ENCODE measurements around the gene TSEN15.
"Not testable (repeated sequence)": the region's sequence is repeated elsewhere in the genome, so short reads cannot be mapped to it uniquely, and the experiment has no call there.

TSEN15 gene

DNA sequence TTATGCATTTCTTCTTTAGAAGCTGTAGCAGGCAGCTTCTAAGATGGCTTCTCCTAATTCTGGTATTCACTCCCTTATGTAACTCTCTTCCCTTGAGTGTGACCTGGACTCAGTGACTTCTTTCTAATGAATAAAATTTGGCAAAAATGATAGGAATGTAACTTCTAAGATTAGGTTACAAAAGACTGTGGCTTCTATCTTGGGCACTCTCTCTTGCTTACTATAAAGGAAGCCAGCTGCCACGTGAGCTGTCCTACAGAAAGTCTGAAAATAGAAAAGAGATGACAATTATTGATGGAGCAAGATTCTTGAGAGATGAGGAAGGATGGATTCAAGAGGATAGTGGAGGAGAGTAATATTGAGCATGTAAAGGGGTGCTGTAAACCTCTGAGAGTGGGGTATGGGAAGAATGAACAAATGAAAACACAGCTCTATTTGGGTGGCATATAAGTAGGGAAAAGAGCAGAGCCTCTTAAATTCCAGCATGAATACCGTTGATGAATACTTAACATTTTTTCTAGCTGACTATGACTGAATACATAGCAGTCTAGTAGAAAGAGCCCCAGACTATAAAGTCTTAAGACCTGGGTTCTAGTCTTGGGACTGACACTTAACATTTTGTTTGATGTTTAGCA is 5.5 kb downstream of the TSEN15 start:
- DNase-seq = no peak

GRCh38 chr1:184059887-184060286 is 8.4 kb downstream of the TSEN15 start:
- no peak for DNase-seq

GRCh38 chr1:184060316-184060715 is 8.8 kb downstream of the TSEN15 start:
- no peak for DNase-seq

- DNase-seq = no peak
Measured at GRCh38 chr1:184061396-184062003, 10.0 kb downstream of the TSEN15 start.

GRCh38 chr1:184062640-184063286 is 11.2 kb downstream of the TSEN15 start:
- DNase-seq = no peak

DNA sequence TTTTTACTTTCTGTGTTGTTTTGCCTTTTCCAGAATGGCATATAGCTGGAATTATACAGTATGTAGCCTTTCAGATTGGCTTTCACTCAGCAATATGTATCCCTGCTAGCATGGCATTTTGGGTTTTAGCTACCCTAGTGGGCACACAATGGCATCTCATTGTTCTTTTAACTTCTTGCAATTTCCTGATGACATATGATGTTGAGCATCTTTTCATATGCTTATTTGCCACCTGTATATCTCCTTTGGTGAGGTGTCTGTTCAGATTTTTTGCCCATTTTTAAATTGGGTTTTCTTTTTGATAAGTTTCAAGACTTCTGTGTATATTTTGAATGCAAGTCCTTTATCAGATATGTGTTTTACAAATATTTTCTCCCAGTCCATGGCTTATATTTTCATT is 14.0 kb downstream of the TSEN15 start:
- no peak for DNase-seq

- no peak for DNase-seq
Measured at GRCh38 chr1:184068354-184068753, 16.8 kb downstream of the TSEN15 start.

DNA sequence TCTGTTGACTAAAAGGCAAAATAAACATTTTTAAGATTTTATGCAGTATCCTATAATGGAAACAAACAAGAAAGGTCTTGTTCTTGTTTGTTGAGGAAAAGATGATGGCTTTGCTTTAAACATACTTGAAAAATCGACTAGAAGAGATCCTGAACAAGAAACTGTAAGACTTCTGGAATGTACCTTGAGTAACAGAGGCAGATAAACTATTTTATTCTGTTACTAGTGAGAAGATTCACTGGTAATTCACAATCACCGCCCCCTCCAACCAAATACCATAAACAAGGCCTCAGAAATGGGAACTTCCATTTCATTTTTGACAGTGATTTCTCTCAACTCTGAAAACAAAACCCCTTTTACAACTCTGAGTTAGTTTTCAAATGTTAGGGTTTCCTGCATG is 18.1 kb downstream of the TSEN15 start:
- no peak for DNase-seq

GRCh38 chr1:184072376-184072775 is 20.8 kb downstream of the TSEN15 start:
- DNase-seq = no peak

- no peak for DNase-seq
Measured at GRCh38 chr1:184074383-184074782, 22.9 kb downstream of the TSEN15 start.

GRCh38 chr1:184075055-184076029 is 23.8 kb downstream of the TSEN15 start:
- peak in 1 of 6 experiments; percentile 10 for DNase-seq

DNA sequence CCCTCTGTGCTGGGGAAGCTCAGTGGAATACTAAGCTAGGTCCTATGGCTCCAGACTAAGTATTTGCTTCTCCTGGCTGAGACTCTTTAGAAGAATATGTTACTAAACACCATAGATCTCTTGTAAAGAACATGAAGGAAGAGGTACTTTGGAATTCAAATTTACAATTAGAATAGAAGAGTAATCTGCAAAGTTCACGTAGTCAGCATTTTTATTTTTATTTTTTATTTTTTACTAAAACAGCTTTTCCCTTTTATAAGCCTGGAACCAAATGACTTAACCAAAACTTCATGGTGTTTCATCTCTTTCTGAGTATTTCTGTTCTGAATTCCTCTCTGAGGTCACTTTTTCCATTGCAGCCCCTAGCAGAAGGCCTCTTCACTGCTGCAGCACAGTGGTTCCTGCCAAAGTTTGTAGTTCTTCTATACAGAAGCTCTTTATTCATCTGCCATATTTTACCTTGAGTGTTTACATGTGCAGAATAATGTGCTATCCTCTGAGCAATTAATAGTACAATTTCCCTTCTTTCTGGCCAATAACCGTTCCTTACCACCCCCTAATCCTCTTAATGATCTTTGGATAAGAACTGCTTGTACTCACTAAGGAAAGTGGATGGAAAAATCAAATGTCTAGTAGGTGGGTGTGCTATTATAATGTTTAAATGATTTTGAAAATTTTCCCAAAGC is 27.2 kb downstream of the TSEN15 start:
- no peak for DNase-seq

DNA sequence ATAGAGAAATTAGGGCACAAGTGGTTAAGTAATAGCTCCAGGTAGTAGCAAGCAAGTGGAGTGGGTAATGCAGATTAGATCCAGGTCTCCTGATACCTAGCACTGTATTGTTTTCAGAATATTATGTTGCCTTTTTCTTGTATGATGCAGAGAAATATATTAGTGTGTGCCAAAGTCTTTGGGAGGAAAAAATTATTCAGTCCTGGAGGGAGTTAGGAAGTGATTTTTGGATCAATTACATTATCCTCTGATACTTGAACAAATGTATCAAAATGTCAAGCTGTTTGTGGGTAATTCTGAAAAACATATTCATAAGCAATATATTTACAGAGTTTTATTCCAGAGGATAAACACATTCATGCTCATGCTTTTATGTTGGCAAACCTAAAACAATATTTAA is 28.8 kb downstream of the TSEN15 start:
- no peak for DNase-seq

- DNase-seq = no peak
Measured at GRCh38 chr1:184082541-184083415, 31.2 kb downstream of the TSEN15 start.

- DNase-seq = no peak
Measured at GRCh38 chr1:184085667-184086066, 34.1 kb downstream of the TSEN15 start.

GRCh38 chr1:184088037-184088436 is 36.5 kb downstream of the TSEN15 start:
- DNase-seq = no peak

- DNase-seq = no peak
Measured at GRCh38 chr1:184093071-184093470, 41.5 kb downstream of the TSEN15 start.

GRCh38 chr1:184096005-184096404 is 44.5 kb downstream of the TSEN15 start:
- DNase-seq = no peak

DNA sequence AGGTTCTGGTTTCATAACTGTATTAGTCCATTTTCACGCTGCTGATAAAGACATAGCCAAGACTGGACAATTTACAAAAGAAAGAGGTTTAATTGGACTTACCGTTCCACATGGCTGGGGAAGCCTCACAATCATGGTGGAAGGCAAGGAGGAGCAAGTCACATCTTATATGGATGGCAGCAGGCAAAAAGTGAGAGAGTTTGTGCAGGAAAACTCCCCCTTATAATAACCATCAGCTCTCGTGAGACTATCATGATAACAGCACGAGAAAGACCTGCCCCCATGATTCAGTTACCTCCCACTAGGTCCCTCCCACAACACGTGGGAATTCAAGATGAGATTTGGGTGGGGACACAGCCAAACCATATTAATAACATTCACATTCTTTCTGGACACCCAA is 45.0 kb downstream of the TSEN15 start:
- DNase-seq = not testable (repeated sequence)

GRCh38 chr1:184101141-184101540 is 49.6 kb downstream of the TSEN15 start:
- DNase-seq = no peak

DNA sequence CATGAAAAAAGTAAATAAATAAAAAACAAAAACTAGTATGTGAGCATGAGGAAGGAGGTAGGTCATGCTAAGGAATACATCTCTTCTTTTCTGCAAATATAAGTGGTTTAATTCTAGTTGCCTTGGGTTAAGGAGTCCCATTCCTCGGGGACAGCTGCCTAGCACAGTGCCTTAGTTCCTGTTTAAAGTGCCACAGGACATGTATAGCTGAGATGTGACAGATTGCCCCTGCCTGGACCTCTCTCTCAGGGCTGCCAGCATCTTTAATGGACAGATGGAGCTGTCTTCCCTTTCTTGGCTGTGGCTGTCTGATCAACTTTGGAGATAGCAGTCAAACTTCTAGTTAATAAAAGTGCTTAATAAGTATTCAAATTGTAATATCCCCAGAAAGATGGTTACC is 50.0 kb downstream of the TSEN15 start:
- DNase-seq = no peak

Data from stimulated activated naive CD4-positive, alpha-beta T cell (primary cell).